Measurements from ENCODE around the gene GJC1. TPM values are rescaled to one million over a fixed set of nuclear protein-coding genes. Genes with fewer than 3 reads are reported as not detected.

GJC1 gene
- total RNA-seq, 1 donor from 2014 or later, result 57.1 TPM

- H3K27me3 Mint-ChIP-seq (ENCODE audit: low read depth), result no peaks in the 10 kb centered on the region
- TF ChIP-seq CTCF (IDR thresholded peaks at IDR 0.05; ENCODE audit: unreplicated experiment), result no peak
- peaks cover 29% of the 10 kb centered on the region for H3K36me3 Mint-ChIP-seq
- H3K9me3 Mint-ChIP-seq, result no peaks in the 10 kb centered on the region
- no peak overlapping the region for H3K4me3 Mint-ChIP-seq
- no peak for DNase-seq (ENCODE audit: low spot score in 2 of 2, unreplicated experiment in 2 of 2)
- no peaks in the 10 kb centered on the region for H3K4me1 Mint-ChIP-seq
- no peak overlapping the region for H3K27ac Mint-ChIP-seq
Measured at GRCh38 chr17:44864831-44865230, 34.7 kb upstream of the GJC1 start.

- no peak for DNase-seq (ENCODE audit: low spot score in 2 of 2, unreplicated experiment in 2 of 2)
- no peaks in the 10 kb centered on the region for H3K27me3 Mint-ChIP-seq (ENCODE audit: low read depth)
- no peaks in the 10 kb centered on the region for H3K9me3 Mint-ChIP-seq
- no peak overlapping the region for H3K27ac Mint-ChIP-seq
- TF ChIP-seq CTCF (IDR thresholded peaks at IDR 0.05; ENCODE audit: unreplicated experiment), result no peak
- H3K36me3 Mint-ChIP-seq, result peaks cover 35% of the 10 kb centered on the region
- H3K4me3 Mint-ChIP-seq, result no peak overlapping the region
- no peaks in the 10 kb centered on the region for H3K4me1 Mint-ChIP-seq
Measured at GRCh38 chr17:44863061-44863918, 33.2 kb upstream of the GJC1 start.

GRCh38 chr17:44862278-44862914 is 32.3 kb upstream of the GJC1 start:
- peaks cover 30% of the 10 kb centered on the region for H3K36me3 Mint-ChIP-seq

GRCh38 chr17:44859701-44860100 is 29.6 kb upstream of the GJC1 start:
- H3K4me3 Mint-ChIP-seq, result no peak overlapping the region
- no peak for TF ChIP-seq CTCF (IDR thresholded peaks at IDR 0.05; ENCODE audit: unreplicated experiment)
- no peaks in the 10 kb centered on the region for H3K4me1 Mint-ChIP-seq
- H3K27ac Mint-ChIP-seq, result no peak overlapping the region
- peaks cover 39% of the 10 kb centered on the region for H3K36me3 Mint-ChIP-seq
- H3K27me3 Mint-ChIP-seq (ENCODE audit: low read depth), result no peaks in the 10 kb centered on the region
- no peaks in the 10 kb centered on the region for H3K9me3 Mint-ChIP-seq
- DNase-seq (ENCODE audit: low spot score in 2 of 2, unreplicated experiment in 2 of 2), result no peak

More at GRCh38 chr17:44862278-44862914, 32.3 kb upstream of the GJC1 start:
- H3K4me1 Mint-ChIP-seq, result no peaks in the 10 kb centered on the region
- no peaks in the 10 kb centered on the region for H3K27me3 Mint-ChIP-seq (ENCODE audit: low read depth)
- no peak for TF ChIP-seq CTCF (IDR thresholded peaks at IDR 0.05; ENCODE audit: unreplicated experiment)
- no peaks in the 10 kb centered on the region for H3K9me3 Mint-ChIP-seq
- H3K4me3 Mint-ChIP-seq, result no peak overlapping the region
- no peak overlapping the region for H3K27ac Mint-ChIP-seq
- DNase-seq (ENCODE audit: low spot score in 2 of 2, unreplicated experiment in 2 of 2), result no peak

- DNase-seq (ENCODE audit: low spot score in 2 of 2, unreplicated experiment in 2 of 2), result no peak
- Mint-ChIP-seq H3K9me3 (no peaks in the 10 kb centered on the region), H3K36me3 (peaks cover 52% of the 10 kb centered on the region), H3K27ac (no peak overlapping the region), H3K27me3 (ENCODE audit: low read depth) (no peaks in the 10 kb centered on the region), H3K4me3 (no peak overlapping the region), H3K4me1 (no peaks in the 10 kb centered on the region)
- no peak for TF ChIP-seq CTCF (IDR thresholded peaks at IDR 0.05; ENCODE audit: unreplicated experiment)
Measured at GRCh38 chr17:44854192-44854591, 24.1 kb upstream of the GJC1 start.
